Keratinocyte (primary cell): Measurements from ENCODE around the gene SND1. TPM values are rescaled to one million over a fixed set of nuclear protein-coding genes. Genes with fewer than 3 reads are reported as not detected.

Experiments
- DNase-seq: peaks from one replicate; pipeline ENCODE4 v3.0.0-alpha.2; 2011; ENCODE audit warnings: low read depth, missing footprints, low spot score
- FAIRE-seq: peaks from 2 replicates; lab custom pipeline; 2011; peaks lifted over from hg19 to GRCh38; lab: Jason Lieb, UNC
- H2AFZ ChIP-seq: 2 replicates; pipeline ENCODE4 v1.6.0; 2012; ENCODE audit warnings: low read length, control low read depth, inconsistent platforms; ENCODE audit not compliant: control insufficient read depth
- H3K27ac ChIP-seq: 2 replicates; pipeline ENCODE4 v1.5.1; 2011; ENCODE audit warnings: low read length; ENCODE audit not compliant: control insufficient read depth, insufficient read depth
- H3K27me3 ChIP-seq: 3 replicates; pipeline ENCODE4 v1.6.0; 2011; ENCODE audit warnings: low read length; ENCODE audit not compliant: control insufficient read depth, insufficient read depth; ENCODE audit errors: extremely low read depth
- H3K36me3 ChIP-seq, 2 experiments: 2 replicates in 1 of 2; 3 replicates in 1 of 2; pipeline ENCODE4 v1.5.1; 2011; ENCODE audit warnings: low read length in 2 of 2, mild to moderate bottlenecking in 1 of 2; ENCODE audit not compliant: control insufficient read depth in 2 of 2, insufficient read depth in 2 of 2; ENCODE audit errors: extremely low read depth in 1 of 2
- H3K4me1 ChIP-seq: 3 replicates; pipeline ENCODE4 v1.5.1; 2011; ENCODE audit warnings: low read length; ENCODE audit not compliant: control insufficient read depth, insufficient read depth; ENCODE audit errors: extremely low read depth
- H3K4me2 ChIP-seq: 3 replicates; pipeline ENCODE4 v1.6.0; 2011; ENCODE audit warnings: low read depth, low read length; ENCODE audit not compliant: control insufficient read depth, insufficient read depth; ENCODE audit errors: extremely low read depth
- H3K4me3 ChIP-seq, 3 experiments: fragments of 200-600 bp in 1 of 3; sonication (generic) in 1 of 3; 2 replicates in 2 of 3; 3 replicates in 1 of 3; pipeline ENCODE4 v1.5.1; 2011 to 2016; ENCODE audit warnings: low read length in 3 of 3, mild to moderate bottlenecking in 3 of 3, control low read depth in 2 of 3, inconsistent platforms in 1 of 3, low read depth in 1 of 3, mixed read lengths in 1 of 3, mixed run types in 1 of 3, moderate library complexity in 1 of 3; ENCODE audit not compliant: control insufficient read depth in 2 of 3, insufficient read depth in 2 of 3; ENCODE audit errors: extremely low read depth in 1 of 3
- H3K79me2 ChIP-seq: 2 replicates; pipeline ENCODE4 v1.6.0; 2012; ENCODE audit warnings: low read length; ENCODE audit not compliant: control insufficient read depth, insufficient read depth
- H3K9ac ChIP-seq: 3 replicates; pipeline ENCODE4 v1.6.0; 2011; ENCODE audit warnings: low read length; ENCODE audit not compliant: control insufficient read depth, insufficient read depth; ENCODE audit errors: extremely low read depth
- H3K9me1 ChIP-seq: 3 replicates; pipeline ENCODE4 v1.6.0; 2011; ENCODE audit warnings: low read length; ENCODE audit not compliant: control insufficient read depth, insufficient read depth; ENCODE audit errors: extremely low read depth
- H3K9me3 ChIP-seq: 2 replicates; pipeline ENCODE4 v1.5.1; 2012; ENCODE audit warnings: low read depth, low read length; ENCODE audit not compliant: control insufficient read depth
- H4K20me1 ChIP-seq: 3 replicates; pipeline ENCODE4 v1.6.0; 2011; ENCODE audit warnings: low read length; ENCODE audit not compliant: control insufficient read depth, insufficient read depth; ENCODE audit errors: extremely low read depth
- EZH2 ChIP-seq: IDR thresholded peaks from one replicate; pipeline ENCODE4 v1.6.1; 2012; ENCODE audit warnings: inconsistent platforms, mild to moderate bottlenecking, low read length, moderate library complexity
- dilution Hi-C: fragments of 300-500 bp; cut with MboI; formaldehyde crosslinking; loops from one replicate; pipeline ENCODE4 v1.7.0; 2020; ENCODE audit warnings: low sequenced_read_pairs; ENCODE audit not compliant: extremely low pct_ligation_motif_present
- polyA plus RNA-seq, 5 experiments: library from polyadenylated mRNA; depleted of rRNA in 3 of 5; stranded (reverse) in 3 of 5; stranded (forward) in 1 of 5; unstranded in 1 of 5; fragments of >200 nt; gene quantifications; 1 replicate in 1 of 5; 2 replicates in 3 of 5; 3 replicates in 1 of 5; pipeline versions ENCODE4 v1.2.1 to v1.2.3, GENCODE V29; 2011 to 2012; ENCODE audit warnings: missing spikeins in 2 of 5, low read depth in 1 of 5, low replicate concordance in 1 of 5
- TF ChIP-seq, protein P1 (sequence below), 3 experiments: IDR thresholded peaks in 1 of 3; conservative IDR thresholded peaks in 1 of 3; optimal IDR thresholded peaks in 1 of 3; 2 replicates in 2 of 3; 3 replicates in 1 of 3; pipeline versions ENCODE3 to v1.5.1; 2011; ENCODE audit warnings: low read length in 3 of 3, mild to moderate bottlenecking in 3 of 3, moderate library complexity in 2 of 3, control low read depth in 1 of 3, inconsistent platforms in 1 of 3; ENCODE audit not compliant: insufficient read depth in 2 of 3; ENCODE audit errors: extremely low read depth in 1 of 3

The SND1 gene
- polyA plus RNA-seq, 1 donor (not counting 4 experiments of a cell fraction or from before 2014, with no cell fraction given), result 140 TPM

DNA sequence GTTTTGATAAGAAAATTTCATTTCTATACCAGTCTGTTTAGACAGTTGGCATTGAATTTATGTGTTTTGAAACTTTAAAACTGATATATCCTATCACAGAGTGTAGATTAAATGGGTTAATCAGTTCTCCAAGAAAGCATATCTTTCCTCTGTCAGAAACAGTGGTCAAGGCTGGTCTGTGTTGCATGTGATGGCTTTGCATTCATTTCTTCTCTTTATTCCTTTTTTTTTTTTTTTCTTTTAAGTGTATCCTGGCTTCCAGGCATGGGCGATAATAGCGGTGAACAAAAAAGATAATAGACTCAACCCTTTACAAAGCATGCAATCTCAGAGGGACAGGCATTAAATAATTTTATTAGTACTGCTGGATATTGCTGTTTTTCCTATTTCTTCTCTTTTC, 242.6 kb downstream of the SND1 start:
- Histone ChIP-seq H2AFZ (no peak overlapping the region), H3K9me1 (peaks cover 3% of the 10 kb centered on the region), H3K9ac (no peak overlapping the region), H3K27ac (no peak overlapping the region), H3K4me2 (no peak overlapping the region), H3K27me3 (no peaks in the 10 kb centered on the region), H3K4me1 (peaks cover 12% of the 10 kb centered on the region), H3K4me3 (no peak overlapping the region), H4K20me1 (peaks cover 9% of the 10 kb centered on the region), H3K79me2 (peaks cover 20% of the 10 kb centered on the region), H3K36me3 (peaks cover 3 to 4% of the 10 kb centered on the region in 2 experiments), H3K9me3 (no peaks in the 10 kb centered on the region)
- no peak for TF ChIP-seq EZH2
- TF ChIP-seq, protein P1, sequence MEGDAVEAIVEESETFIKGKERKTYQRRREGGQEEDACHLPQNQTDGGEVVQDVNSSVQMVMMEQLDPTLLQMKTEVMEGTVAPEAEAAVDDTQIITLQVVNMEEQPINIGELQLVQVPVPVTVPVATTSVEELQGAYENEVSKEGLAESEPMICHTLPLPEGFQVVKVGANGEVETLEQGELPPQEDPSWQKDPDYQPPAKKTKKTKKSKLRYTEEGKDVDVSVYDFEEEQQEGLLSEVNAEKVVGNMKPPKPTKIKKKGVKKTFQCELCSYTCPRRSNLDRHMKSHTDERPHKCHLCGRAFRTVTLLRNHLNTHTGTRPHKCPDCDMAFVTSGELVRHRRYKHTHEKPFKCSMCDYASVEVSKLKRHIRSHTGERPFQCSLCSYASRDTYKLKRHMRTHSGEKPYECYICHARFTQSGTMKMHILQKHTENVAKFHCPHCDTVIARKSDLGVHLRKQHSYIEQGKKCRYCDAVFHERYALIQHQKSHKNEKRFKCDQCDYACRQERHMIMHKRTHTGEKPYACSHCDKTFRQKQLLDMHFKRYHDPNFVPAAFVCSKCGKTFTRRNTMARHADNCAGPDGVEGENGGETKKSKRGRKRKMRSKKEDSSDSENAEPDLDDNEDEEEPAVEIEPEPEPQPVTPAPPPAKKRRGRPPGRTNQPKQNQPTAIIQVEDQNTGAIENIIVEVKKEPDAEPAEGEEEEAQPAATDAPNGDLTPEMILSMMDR (optimal IDR thresholded peaks at IDR 0.05 in 1 of 3, IDR thresholded peaks at IDR 0.05 in 1 of 3, conservative IDR thresholded peaks at IDR 0.05 in 1 of 3; ENCODE audit: extremely low read depth in 1 of 3, insufficient read depth in 2 of 3, low read length in 3 of 3), result no peak
- no peak for FAIRE-seq
- dilution Hi-C loops, result no loop called here
- no peak for DNase-seq

DNA sequence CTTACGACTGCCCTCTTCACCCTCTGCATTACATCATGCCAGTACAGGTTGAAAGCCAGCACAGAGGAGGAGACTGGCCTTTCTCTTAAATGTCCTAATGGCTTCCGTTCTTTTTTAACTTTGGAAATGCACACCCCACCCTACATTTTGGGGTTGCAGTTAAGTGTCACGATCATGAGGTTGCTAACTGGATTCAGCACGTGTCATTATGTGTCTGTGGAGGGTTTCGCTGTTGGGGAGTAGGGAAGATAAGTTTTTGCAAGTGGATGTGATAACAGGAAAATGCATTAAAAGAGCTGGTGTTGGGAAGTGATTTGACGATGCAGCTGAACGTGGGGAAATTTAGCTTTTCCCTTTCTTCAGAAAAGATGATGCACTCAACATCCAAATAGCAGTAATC, 243.4 kb downstream of the SND1 start:
- Histone ChIP-seq H3K9ac (no peak overlapping the region), H3K4me3 (no peak overlapping the region), H3K4me2 (no peak overlapping the region), H3K27ac (no peak overlapping the region), H4K20me1 (peaks cover 9% of the 10 kb centered on the region), H3K4me1 (peaks cover 12% of the 10 kb centered on the region), H3K36me3 (peaks cover 3 to 4% of the 10 kb centered on the region in 2 experiments), H2AFZ (no peak overlapping the region), H3K79me2 (peaks cover 24% of the 10 kb centered on the region), H3K27me3 (no peaks in the 10 kb centered on the region), H3K9me1 (peaks cover 3% of the 10 kb centered on the region), H3K9me3 (no peaks in the 10 kb centered on the region)
- no peak for DNase-seq
- FAIRE-seq, result no peak
- TF ChIP-seq, protein P1 (optimal IDR thresholded peaks at IDR 0.05 in 1 of 3, IDR thresholded peaks at IDR 0.05 in 1 of 3, conservative IDR thresholded peaks at IDR 0.05 in 1 of 3; ENCODE audit: extremely low read depth in 1 of 3, insufficient read depth in 2 of 3, low read length in 3 of 3), result no peak
- TF ChIP-seq EZH2, result no peak
- dilution Hi-C loops, result no loop called here
